DMS153 treated with DMSO at 0.1 percent for 48 hours (cell line): Measurements from ENCODE around the gene NECTIN2.
"Not testable (repeated sequence)": the region's sequence is repeated elsewhere in the genome, so short reads cannot be mapped to it uniquely, and the experiment has no call there.

ENCODE experiments used
- DNase-seq: peaks from one replicate; lab custom pipeline; 2025; ENCODE audit not compliant: unreplicated experiment; lab: John Stamatoyannopoulos, UW

The NECTIN2 gene

DNA sequence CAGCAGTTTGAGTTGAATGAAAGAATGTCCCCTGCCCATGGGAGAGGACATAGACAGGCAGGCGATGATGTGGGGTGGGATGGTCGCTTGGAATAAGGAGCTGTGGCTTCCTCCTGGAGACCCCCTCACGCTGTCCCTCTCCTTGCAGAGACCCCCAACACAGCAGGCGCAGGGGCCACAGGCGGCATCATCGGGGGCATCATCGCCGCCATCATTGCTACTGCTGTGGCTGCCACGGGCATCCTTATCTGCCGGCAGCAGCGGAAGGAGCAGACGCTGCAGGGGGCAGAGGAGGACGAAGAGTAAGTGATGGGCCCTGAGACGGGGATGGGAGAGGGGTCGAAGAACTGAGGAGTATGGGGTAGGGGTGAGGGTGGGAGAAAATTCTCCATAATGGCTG is 36.0 kb downstream of the NECTIN2 start:
- DNase-seq = no peak

DNA sequence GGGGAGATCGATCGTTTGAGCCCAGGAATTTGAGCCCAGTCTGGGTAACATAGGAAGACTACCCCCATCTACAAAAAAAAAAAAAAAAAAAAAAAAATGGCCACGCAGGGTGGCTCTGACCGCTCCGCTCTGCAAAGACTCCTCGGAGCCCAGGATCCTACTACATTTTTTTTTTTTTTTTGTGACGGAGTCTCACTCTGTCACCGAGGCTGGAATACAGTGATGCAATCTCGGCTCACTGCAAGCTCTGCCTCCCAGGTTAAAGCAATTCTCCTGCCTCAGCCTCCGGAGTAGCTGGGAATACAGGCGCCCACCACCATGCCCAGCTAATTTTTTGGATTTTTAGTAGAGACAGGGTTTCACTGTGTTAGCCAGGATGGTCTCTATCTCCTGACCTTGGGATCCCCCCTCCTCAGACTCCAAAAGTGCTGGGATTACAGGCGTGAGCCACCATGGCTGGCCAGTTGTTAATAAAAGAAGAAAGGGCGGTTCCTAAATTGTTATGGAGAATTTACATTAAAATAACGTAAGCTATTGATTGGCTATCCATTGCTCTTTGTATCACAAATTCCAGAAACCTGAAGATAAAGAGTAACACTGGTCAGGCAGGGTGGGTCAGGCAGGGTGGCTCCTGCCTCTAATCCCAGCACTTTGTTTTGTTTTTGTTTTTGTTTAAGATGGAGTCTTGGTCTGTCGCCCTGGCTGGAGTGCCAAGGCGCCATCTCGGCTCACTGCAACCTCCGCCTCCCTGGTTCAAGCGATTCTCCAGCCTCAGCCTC is 36.7 kb downstream of the NECTIN2 start:
- not testable (repeated sequence) for DNase-seq

GRCh38 chr19:44883922-44884321 is 37.8 kb downstream of the NECTIN2 start:
- DNase-seq = no peak

DNA sequence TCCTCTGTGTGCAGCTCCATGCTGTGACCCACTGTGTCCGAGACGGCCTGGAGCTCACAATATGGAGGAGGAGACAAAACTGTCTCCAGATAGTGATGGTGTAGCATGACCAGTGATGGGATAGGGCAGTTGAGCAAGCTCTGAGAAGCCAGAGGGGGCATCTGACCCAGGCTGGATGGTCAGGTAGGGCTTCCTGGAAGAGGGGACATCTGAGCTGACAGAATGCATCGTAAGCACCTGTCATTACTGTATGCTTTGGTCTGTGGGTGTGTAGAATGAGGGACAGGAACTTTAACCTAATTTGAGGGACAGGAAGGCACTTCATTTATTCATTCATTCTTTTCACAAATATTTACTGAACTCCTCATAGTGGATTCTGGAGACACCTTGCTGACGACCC is 38.5 kb downstream of the NECTIN2 start:
- DNase-seq = no peak

- DNase-seq = no peak
Measured at GRCh38 chr19:44886141-44886540, 40.0 kb downstream of the NECTIN2 start.

GRCh38 chr19:44887648-44888047 is 41.6 kb downstream of the NECTIN2 start:
- no peak for DNase-seq

DNA sequence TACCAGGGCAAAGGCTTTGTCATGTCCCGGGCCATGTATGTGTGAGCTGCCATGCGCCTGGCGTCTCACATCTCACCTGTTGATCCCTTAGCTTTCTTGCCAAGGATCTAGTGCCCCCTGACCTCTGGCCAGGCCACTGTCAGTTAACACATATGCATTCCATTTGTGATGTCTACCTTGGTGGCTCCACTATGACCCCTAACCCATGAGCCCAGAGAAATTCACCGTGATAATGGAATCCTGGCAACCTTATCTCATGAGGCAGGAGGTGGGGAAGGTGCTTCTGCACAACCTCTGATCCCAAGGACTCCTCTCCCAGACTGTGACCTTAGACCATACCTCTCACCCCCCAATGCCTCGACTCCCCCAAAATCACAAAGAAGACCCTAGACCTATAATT is 42.2 kb downstream of the NECTIN2 start:
- not testable (repeated sequence) for DNase-seq

GRCh38 chr19:44889830-44890365 is 43.8 kb downstream of the NECTIN2 start:
- no peak for DNase-seq

DNA sequence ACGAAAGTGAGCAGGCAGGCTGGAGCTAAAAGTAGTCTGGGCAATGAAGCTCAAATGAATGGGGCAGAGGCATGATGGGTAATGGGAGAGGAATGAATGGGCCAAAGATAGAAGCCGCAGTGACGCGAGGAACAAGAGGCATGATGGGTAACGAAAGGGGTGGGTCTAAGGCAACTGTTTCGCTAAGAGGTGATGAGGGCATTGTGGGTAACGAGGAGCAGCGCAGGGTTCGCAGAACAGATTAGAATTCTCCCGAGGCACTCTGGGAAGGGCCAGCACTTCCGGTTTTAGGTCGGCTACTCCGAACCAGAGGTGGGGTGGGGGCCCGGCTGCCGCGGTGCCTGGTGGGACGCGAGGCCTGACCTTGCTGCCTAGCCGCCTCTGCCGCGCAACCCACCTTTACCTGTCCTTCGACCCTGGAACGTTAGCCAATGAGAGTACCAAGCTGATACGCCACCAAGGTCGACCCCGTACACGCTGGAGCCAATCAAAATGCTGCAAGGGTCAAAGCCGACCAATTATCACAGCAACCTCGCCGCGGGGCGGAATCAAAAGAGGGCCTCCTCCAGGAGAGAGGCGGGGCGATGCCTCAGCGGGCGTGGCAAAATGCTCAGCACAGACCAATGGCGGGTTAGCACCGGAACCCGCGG is 44.4 kb downstream of the NECTIN2 start:
- peak; percentile 100 for DNase-seq

- DNase-seq = peak; percentile 100
Measured at GRCh38 chr19:44891016-44891882, 45.2 kb downstream of the NECTIN2 start, which contains the start of gene TOMM40. TOMM40 (plus strand) TSS chr19:44891254; CDS start chr19:44891416, 162 bp downstream.

DNA sequence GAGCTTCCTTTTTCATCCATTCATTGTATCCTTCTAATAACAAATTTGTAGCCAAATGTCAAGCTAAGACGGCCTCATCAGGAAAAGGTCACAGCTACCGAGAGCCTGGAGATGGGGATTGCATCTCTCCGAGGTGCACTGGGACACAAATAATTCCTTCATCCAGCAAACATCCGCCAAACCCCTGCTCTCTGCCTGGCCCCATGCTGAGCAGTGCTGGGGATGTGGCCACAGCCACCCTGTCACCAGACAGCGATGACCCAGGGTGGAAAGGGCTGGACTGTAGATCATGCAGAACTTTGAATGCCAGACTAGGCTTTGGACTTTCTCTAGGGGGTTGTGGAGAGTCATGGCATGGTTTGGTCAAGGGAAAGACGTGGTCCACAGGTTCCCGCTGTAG is 46.8 kb downstream of the NECTIN2 start:
- DNase-seq = no peak

- DNase-seq = no peak
Measured at GRCh38 chr19:44893332-44894051, 47.4 kb downstream of the NECTIN2 start.

- no peak for DNase-seq
Measured at GRCh38 chr19:44894052-44894400, 47.9 kb downstream of the NECTIN2 start.

DNA sequence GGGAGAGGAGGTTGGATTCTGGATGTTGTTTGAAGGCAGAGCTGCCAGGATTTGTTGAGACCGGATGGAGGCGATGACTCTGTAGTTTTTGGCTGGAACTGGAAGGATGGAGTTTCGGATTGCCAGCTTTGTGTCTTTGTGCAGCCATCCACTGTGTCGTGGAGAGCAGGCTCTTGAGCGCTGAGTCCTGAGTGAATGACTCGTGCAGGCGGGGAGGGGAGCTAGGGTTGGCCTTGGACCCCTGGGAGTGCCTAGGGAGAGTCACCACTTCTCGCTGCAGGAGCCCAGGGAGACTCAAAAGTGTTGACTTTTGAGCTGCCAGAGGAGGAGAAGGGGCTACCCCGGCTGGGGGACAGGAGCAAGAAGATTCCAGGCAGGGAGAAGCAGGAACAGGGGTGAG is 48.8 kb downstream of the NECTIN2 start:
- no peak for DNase-seq

- no peak for DNase-seq
Measured at GRCh38 chr19:44897835-44898234, 51.7 kb downstream of the NECTIN2 start.

GRCh38 chr19:44900328-44901244 is 54.5 kb downstream of the NECTIN2 start:
- DNase-seq = no peak

- no peak for DNase-seq
Measured at GRCh38 chr19:44903216-44903601, 57.1 kb downstream of the NECTIN2 start.

DNA sequence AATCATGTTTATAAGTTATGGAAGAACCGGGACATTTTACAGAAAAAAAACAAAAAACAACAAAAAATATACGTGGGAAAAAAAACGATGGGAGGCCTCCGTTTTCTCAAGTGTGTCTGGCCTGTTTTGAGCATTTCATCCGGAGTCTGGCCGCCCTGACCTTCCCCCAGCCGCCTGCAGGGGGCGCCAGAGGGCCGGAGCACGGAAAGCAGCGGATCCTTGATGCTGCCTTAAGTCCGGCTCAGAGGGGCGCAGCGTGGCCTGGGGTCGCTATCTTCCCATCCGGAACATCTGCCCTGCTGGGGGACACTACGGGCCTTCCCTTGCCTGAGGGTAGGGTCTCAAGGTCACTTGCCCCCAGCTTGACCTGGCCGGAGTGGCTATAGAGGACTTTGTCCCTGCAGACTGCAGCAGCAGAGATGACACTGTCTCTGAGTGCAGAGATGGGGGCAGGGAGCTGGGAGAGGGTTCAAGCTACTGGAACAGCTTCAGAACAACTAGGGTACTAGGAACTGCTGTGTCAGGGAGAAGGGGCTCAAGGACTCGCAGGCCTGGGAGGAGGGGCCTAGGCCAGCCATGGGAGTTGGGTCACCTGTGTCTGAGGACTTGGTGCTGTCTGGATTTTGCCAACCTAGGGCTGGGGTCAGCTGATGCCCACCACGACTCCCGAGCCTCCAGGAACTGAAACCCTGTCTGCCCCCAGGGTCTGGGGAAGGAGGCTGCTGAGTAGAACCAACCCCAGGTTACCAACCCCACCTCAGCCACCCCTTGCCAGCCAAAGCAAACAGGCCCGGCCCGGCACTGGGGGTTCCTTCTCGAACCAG is 57.7 kb downstream of the NECTIN2 start:
- DNase-seq = no peak
